HG02885 (cell line): ENCODE data around the gene GOLGA6L9.
"Not testable (repeated sequence)": the region's sequence is repeated elsewhere in the genome, so short reads cannot be mapped to it uniquely, and the experiment has no call there.

Source experiments
- ATAC-seq: cut with Tn5 transposase; IDR thresholded peaks from one replicate; pipeline ENCODE4 v1.9.1; 2021; ENCODE audit warnings: mild to moderate bottlenecking; ENCODE audit not compliant: unreplicated experiment, poor library complexity

Gene GOLGA6L9

GRCh38 chr15:82465629-82466028 is 36.0 kb downstream of the GOLGA6L9 start:
- ATAC-seq: not testable (repeated sequence)

- ATAC-seq: peak; percentile 89
Measured at GRCh38 chr15:82468205-82468604, 38.6 kb downstream of the GOLGA6L9 start.

GRCh38 chr15:82469381-82469780 is 39.8 kb downstream of the GOLGA6L9 start:
- ATAC-seq: not testable (repeated sequence)

- not testable (repeated sequence) for ATAC-seq
Measured at GRCh38 chr15:82472269-82472982, 42.8 kb downstream of the GOLGA6L9 start.

- not testable (repeated sequence) for ATAC-seq
Measured at GRCh38 chr15:82474596-82475325, 45.1 kb downstream of the GOLGA6L9 start.

GRCh38 chr15:82475345-82475967 is 45.8 kb downstream of the GOLGA6L9 start:
- not testable (repeated sequence) for ATAC-seq

GRCh38 chr15:82476697-82477342 is 47.2 kb downstream of the GOLGA6L9 start:
- ATAC-seq: not testable (repeated sequence)

GRCh38 chr15:82477343-82478057 is 47.9 kb downstream of the GOLGA6L9 start:
- ATAC-seq: not testable (repeated sequence)
